ENCODE results near the gene MUSK.

- TF ChIP-seq EZH2 (IDR thresholded peaks at IDR 0.05; ENCODE audit: borderline replicate concordance, low read depth, low read length, severe bottlenecking) (no peak), CTCF (IDR thresholded peaks at IDR 0.05; ENCODE audit: borderline replicate concordance, extremely low read depth, low read length, poor library complexity, severe bottlenecking) (no peak)
These were observed 151.8 kb downstream of the MUSK start for GRCh38 chr9:110820381-110820780.
